IPS DF 4.7 (cell line): Measurements from ENCODE around the gene MAGEB18.

Experiments used
- DNase-seq: peaks from one replicate; pipeline ENCODE4 v3.0.0-alpha.2; 2013; ENCODE audit warnings: low spot score; ENCODE audit errors: extremely low read depth

Gene MAGEB18

GRCh38 chrX:26138274-26138673, at the start of gene MAGEB18:
TSS of gene MAGEB18 (plus strand) at chrX:26138343. CDS start at chrX:26138986, 643 bp downstream.
- DNase-seq, result no peak

DNA sequence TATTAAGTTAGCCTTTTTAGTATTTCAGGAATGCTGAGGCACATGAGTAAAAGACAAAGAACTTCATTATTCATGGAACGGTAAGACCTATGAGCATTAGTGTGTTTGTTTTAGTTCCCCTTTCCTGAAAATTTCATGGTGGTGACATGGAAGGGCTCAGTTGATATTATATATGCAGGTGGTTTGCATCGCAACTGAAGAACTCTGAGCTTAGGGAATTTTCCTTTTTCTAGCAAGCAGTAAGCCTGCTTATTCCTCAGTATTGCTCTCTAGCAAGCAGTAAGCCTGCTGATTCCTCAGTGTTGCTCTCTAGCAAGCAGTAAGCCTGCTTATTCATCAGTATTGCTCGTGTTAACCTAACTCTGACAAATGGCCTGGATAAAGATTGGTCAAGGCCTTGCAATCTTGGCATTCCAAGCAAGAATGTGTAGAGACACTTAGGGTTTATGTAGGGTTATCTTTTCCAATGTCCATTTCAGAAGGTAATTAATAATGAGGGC, 37.7 kb upstream of the MAGEB18 start:
- DNase-seq, result no peak

DNA sequence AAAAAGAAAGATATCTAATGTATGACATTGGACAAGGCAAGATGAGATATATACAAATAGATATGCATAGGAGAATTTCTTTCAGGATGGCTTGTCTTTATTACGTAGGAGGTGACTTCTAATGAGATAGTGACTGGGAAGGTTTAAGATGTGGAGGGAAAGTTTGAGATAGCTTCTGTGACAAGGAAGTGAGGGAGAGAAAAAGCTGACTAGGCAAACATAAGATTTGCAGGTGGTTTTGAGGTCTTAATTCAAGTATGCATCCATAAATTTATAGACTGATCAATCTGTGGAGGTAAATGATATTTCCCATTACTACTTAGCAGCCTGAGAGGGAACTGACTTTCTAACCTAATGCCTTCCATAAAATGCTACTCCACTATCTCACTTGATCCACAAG, 29.0 kb upstream of the MAGEB18 start:
- DNase-seq, result no peak

- no peak for DNase-seq
These were observed 7.9 kb downstream of the MAGEB18 start for GRCh38 chrX:26146024-26146423.

DNA sequence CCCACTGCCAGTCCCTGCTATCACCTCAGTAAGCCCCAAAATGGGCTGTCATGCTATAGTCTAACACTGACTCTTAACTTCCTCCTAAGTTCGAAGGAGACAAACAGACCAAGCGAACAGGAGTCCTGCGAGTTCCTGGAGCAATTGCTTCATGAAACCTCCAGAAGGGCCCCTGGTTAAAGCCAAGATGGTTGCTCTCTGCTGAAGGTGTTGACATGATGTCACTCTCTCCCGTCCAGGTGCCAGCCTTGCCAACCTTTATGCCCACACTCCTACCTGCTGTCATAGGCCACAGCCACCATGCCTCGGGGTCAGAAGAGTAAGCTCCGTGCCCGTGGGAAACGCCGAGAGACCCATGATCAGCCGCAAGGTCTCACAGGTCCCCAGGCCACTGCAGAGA, 22.2 kb downstream of the MAGEB18 start, which contains the start of gene MAGEB6B:
MAGEB6B (plus strand) TSS at position 301 of the 400 bp plus-strand sequence; CDS start at position 301, 0 bp downstream.
- no peak for DNase-seq
